Activated naive CD4-positive, alpha-beta T cell treated with anti-CD3 and anti-CD28 coated beads, Interleukin-2, amount 50 U/mL, for 24 hours (primary cell): Measurements from ENCODE around the gene OXTR.
"Not testable (repeated sequence)": the region's sequence is repeated elsewhere in the genome, so short reads cannot be mapped to it uniquely, and the experiment has no call there.

Experiments used
- H3K27ac Mint-ChIP-seq: one replicate; pipeline ENCODE4 v1.8.0; 2021; ENCODE audit warnings: mild to moderate bottlenecking, mixed read lengths
- H3K27me3 Mint-ChIP-seq: one replicate; pipeline ENCODE4 v1.8.0; 2021; ENCODE audit warnings: mixed read lengths
- H3K36me3 Mint-ChIP-seq: one replicate; pipeline ENCODE4 v1.8.0; 2021; ENCODE audit warnings: mixed read lengths
- H3K4me1 Mint-ChIP-seq: one replicate; pipeline ENCODE4 v1.8.0; 2021; ENCODE audit warnings: mixed read lengths
- H3K4me3 Mint-ChIP-seq: one replicate; pipeline ENCODE4 v1.8.0; 2021; ENCODE audit warnings: mild to moderate bottlenecking, mixed read lengths
- H3K9me3 Mint-ChIP-seq: one replicate; pipeline ENCODE4 v1.8.0; 2021; ENCODE audit warnings: mixed read lengths

Gene OXTR

DNA sequence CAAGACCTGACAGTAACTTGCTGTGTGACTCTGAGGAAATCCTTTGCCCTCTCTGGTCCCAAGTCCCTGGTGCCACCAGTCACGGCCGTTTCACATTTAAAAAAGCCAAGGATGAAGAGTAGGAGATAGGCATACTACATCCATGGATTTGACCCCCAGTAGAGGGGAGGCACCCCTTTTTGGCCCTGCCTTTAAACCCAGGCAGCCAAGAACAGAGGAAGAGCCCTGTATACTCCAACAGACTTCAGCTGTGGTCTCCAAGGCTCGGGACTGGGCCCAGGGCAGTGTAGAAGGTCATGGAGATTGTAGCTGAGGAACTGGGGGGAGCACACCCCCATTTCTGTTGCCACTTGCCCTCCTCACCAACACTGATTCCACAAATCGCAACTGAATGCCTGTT, 32.1 kb downstream of the OXTR start:
- Mint-ChIP-seq H3K27ac (no peak overlapping the region), H3K4me1 (no peaks in the 10 kb centered on the region), H3K9me3 (no peaks in the 10 kb centered on the region), H3K4me3 (no peak overlapping the region), H3K27me3 (peaks cover 4% of the 10 kb centered on the region), H3K36me3 (no peaks in the 10 kb centered on the region)

DNA sequence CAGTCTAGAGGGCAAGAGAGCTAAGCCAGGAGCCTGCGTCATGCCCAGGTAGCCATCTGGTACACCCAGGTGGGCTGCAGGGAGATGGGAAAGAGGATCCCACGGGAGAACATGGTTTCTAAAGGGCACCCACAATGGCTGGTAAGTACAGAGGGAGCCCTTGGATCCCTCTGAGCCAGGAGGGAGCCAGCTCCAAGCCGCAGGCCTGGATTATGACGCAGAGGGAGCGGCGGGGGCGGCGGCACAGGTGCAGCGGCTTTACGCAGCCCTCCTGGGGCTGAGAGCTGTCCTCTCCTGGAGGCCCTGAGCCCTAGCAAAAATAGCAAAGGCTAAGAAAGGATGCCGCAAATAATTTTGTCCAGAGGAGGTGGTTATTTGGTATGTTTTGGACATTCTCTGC, 33.0 kb downstream of the OXTR start:
- H3K4me3 Mint-ChIP-seq, result no peak overlapping the region
- no peaks in the 10 kb centered on the region for H3K36me3 Mint-ChIP-seq
- H3K9me3 Mint-ChIP-seq, result no peaks in the 10 kb centered on the region
- peaks cover 1% of the 10 kb centered on the region for H3K27me3 Mint-ChIP-seq
- no peak overlapping the region for H3K27ac Mint-ChIP-seq
- H3K4me1 Mint-ChIP-seq, result no peaks in the 10 kb centered on the region

DNA sequence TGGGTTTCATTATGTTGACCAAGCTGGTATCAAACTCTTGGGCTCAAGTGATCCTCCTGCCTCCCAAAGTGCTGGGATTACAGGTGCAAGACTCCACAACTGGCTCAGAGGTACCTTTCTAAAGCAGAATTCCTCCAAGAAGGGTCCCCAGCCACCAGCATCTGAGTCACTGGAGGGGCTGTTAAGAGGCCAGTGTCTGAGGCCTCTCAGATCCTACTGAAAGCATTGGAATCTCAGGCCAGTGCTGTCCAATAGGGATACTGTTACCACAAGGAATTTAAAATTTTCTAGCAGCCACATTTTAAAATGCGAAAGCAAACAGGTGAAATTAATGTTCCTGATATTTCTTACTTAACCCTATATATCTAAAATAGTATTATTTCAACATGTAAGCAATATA, 34.5 kb downstream of the OXTR start:
- Mint-ChIP-seq H3K27ac (no peak overlapping the region), H3K4me3 (no peak overlapping the region), H3K4me1 (no peaks in the 10 kb centered on the region), H3K27me3 (peaks cover 1% of the 10 kb centered on the region), H3K36me3 (no peaks in the 10 kb centered on the region), H3K9me3 (no peaks in the 10 kb centered on the region)

DNA sequence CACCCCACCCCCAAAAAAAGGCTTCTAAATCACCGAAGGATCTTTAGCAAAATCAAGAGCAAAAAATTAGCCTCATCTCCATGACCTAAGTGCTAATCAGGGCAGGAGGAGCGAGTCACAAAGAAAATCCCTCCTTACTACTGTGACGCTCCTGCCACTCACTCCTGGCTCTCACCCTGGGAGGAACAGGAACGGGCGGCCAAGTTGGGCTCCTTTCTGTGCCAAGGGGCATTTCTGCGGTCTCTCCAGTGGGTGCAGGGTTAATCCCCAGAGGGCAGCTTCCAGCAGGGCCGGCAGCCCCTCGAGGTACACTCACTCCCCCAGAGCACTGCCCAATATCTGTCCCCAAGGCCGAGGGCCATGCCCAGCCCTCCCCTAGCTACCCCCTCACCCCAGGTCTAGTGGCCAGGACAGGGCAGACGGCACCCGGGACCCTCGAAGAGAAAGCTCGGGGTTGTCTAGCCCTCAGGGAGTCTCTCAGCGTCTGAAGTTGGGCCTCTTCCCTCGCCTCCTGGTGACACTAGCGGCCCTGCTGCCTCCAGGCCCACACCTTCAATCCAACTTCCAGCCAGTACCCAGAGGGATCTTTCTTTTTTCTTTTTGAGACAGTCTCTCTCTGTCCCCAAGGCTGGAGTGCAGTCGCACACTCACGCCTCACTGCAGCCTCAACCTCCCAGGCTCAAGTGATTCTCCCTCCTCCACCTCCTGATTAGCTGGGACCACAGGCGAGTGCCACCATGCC, 35.1 kb downstream of the OXTR start:
- no peak overlapping the region for H3K27ac Mint-ChIP-seq
- no peaks in the 10 kb centered on the region for H3K9me3 Mint-ChIP-seq
- H3K4me1 Mint-ChIP-seq, result no peaks in the 10 kb centered on the region
- H3K4me3 Mint-ChIP-seq, result no peak overlapping the region
- peaks cover 1% of the 10 kb centered on the region for H3K27me3 Mint-ChIP-seq
- H3K36me3 Mint-ChIP-seq, result no peaks in the 10 kb centered on the region

DNA sequence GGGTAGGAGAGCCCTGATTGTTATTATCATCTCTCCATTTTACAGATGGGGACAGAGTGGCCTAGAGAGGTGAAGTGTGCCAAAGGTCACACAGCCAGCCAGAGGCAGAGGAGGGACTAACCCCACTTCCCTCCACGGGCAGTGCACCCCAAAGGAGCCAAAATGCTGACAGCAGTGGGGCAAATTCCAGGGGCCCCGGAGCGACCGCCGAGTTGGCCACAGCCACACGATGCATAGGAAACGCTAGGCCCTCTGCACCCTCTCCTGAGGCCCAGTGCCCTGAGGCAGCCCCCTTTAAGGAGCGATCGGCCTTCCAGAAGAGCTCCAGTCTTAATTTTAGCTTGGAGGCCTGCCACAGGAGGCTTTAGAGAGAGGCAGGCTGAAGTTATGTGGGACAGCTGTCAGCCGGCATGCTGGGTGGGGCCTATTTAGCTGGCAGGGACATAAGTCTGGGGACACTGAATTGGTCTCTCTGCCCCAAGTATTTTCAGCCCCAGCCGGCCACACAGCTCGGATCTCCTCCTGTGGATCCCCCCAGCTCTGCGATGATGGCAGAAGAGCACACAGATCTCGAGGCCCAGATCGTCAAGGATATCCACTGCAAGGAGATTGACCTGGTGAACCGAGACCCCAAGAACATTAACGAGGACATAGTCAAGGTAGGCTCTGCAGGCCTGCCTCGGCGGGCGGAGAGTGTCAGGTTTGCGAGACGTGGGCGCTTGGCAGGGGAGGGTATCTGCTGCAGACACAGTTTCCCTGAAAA, 35.9 kb downstream of the OXTR start, which contains the start of gene CAV3:
Gene CAV3, plus strand, starts transcription at position 471 of the 763 bp plus-strand sequence. Its CDS starts 75 bp downstream, at position 546.
- H3K4me1 Mint-ChIP-seq, result no peaks in the 10 kb centered on the region
- H3K4me3 Mint-ChIP-seq, result no peak within 1 kb of the TSS
- no peak within 1 kb of the TSS for H3K27ac Mint-ChIP-seq
- H3K27me3 Mint-ChIP-seq, result peaks cover 1% of the 10 kb centered on the region
- H3K36me3 Mint-ChIP-seq, result no peaks in the 10 kb centered on the region
- H3K9me3 Mint-ChIP-seq, result no peaks in the 10 kb centered on the region

DNA sequence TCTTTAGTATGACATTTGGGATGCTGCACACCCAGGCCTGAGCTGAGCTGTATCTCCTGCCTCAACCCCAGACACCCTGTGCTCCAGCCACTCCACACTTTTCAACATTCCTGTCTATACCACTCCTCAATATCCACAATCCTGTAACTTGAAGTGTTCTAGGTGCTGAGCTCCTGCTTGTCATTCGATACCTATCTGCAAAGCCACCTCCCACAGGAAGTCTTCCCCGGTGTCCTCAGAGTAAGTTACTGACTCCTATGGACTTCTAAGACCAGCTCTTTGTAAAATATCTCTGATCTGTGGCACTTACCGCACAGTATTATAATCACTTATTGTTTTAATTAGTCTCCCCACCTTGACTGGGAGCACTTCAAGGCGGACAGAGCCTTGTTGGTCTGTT, 37.0 kb downstream of the OXTR start:
- Mint-ChIP-seq H3K27me3 (peaks cover 1% of the 10 kb centered on the region), H3K36me3 (no peaks in the 10 kb centered on the region), H3K4me1 (no peaks in the 10 kb centered on the region), H3K4me3 (no peak overlapping the region), H3K9me3 (no peaks in the 10 kb centered on the region), H3K27ac (no peak overlapping the region)

DNA sequence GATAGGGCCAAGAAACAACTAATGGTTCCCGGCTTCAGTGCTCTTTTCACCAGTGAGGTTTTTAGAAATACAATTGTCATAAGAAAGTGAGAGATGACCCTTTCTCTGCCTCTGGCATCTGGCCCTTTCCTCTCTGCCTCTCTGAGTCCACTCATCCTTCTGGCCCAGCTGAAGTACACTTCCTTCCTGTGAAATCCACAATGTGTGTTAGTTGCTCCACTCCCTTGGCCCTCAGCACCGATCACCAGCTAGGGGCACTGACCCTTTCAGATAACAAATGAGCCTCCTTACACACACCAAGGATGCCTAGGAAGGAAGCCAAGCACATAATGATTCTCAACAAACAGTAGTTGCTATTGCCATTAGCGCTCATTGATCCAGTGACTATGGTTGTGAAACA, 38.8 kb downstream of the OXTR start:
- no peak overlapping the region for H3K27ac Mint-ChIP-seq
- no peaks in the 10 kb centered on the region for H3K4me1 Mint-ChIP-seq
- peaks cover 8% of the 10 kb centered on the region for H3K9me3 Mint-ChIP-seq
- H3K27me3 Mint-ChIP-seq, result peaks cover 1% of the 10 kb centered on the region
- no peaks in the 10 kb centered on the region for H3K36me3 Mint-ChIP-seq
- H3K4me3 Mint-ChIP-seq, result no peak overlapping the region

DNA sequence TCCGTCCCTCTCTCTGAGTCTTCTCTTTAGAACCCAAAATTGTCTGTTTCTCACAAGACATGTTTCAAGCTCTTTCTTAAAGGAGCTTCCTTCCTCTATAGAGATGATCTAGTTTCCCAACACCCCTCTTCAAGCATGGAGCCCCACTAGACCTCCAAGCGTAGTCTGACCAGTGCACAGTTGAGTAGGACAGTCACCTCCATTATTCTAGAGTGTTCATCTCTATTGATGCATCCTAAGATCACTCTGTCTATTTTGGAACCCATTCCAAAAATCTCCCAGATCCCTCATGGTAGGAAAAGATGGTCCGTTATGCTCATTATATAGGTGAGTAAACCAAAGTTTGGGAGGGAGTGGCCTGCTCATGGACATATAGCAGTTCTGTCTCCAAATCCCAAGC, 39.9 kb downstream of the OXTR start:
- H3K36me3 Mint-ChIP-seq, result no peaks in the 10 kb centered on the region
- H3K9me3 Mint-ChIP-seq, result peaks cover 8% of the 10 kb centered on the region
- H3K27ac Mint-ChIP-seq, result no peak overlapping the region
- H3K4me3 Mint-ChIP-seq, result no peak overlapping the region
- H3K4me1 Mint-ChIP-seq, result no peaks in the 10 kb centered on the region
- H3K27me3 Mint-ChIP-seq, result peaks cover 1% of the 10 kb centered on the region

DNA sequence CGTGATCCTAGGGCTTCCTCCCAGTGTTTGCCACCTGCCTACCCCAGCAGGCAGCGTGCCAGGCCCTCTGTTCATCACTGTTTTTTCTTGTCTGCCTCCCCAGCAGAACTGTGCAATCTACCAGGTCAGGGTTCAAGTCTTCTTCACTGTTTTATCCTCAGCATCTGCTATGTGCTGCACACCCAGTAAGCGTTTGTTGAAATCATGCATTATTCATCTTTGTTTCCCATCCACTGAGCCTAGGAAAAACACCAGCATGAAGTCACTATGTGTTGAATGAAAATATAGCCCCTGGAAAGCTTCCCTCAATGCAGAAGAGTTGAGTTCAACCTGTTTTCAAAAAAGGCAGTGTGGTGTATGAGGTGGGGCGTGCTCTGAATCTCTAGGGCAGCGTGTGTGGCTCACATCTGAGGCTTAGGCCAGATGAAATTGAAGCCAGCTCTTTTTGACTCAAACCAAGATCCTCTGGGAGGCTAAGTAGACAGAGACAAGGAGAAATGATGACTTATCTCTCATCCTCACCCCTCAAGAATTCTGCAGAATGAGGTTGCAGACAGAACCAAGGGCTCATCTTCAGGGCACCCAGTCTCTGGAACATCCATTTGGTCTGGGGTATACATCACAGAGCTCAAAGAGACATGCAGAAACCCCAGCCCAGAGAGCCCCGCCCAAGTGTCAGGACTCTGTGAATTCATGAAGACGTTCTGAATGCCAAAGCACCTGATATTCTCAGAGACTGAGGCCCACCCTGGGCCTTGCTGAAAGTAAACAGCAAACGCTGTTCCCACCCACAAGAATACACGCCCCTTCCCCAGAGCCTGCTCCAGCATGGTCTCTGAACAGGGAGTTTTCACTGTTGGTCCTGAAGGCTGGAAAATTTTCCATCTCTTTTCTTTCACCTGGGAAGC, 41.6 kb downstream of the OXTR start:
- Mint-ChIP-seq H3K9me3 (peaks cover 12% of the 10 kb centered on the region), H3K4me3 (no peak overlapping the region), H3K27me3 (peaks cover 1% of the 10 kb centered on the region), H3K4me1 (no peaks in the 10 kb centered on the region), H3K27ac (no peak overlapping the region), H3K36me3 (peaks cover 4% of the 10 kb centered on the region)

DNA sequence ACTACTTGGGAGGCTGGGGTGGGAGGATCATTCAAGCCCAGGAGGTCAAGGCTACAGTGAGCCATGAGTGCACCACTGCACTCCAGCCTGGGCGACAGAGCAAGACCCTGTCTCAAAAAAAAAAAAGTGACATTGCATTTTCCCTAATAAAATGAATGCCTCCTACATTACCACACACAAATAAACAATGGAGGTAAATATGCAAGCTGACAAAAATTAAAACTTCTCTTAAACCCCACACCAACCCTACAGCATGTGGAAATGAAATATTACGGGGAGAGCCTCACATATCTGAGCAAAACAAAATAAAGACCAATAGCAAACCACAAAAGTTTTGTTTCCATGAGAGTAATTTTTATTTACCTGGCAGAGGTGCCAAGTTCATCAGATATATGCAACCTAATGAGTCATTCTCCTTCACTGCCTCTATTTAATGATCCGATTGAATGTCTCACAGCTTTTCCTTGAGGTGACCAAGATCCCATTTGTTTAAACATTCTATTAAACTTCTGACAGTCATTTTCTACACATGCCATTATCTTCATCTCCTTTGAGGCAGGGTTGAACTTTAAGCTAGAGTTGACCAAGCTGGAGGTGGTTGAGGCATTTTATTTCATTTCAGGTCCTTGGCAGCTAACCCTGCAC, 45.2 kb downstream of the OXTR start:
- no peak overlapping the region for H3K4me3 Mint-ChIP-seq
- H3K36me3 Mint-ChIP-seq, result peaks cover 4% of the 10 kb centered on the region
- peaks cover 13% of the 10 kb centered on the region for H3K9me3 Mint-ChIP-seq
- no peak overlapping the region for H3K27ac Mint-ChIP-seq
- no peaks in the 10 kb centered on the region for H3K4me1 Mint-ChIP-seq
- H3K27me3 Mint-ChIP-seq, result no peaks in the 10 kb centered on the region

DNA sequence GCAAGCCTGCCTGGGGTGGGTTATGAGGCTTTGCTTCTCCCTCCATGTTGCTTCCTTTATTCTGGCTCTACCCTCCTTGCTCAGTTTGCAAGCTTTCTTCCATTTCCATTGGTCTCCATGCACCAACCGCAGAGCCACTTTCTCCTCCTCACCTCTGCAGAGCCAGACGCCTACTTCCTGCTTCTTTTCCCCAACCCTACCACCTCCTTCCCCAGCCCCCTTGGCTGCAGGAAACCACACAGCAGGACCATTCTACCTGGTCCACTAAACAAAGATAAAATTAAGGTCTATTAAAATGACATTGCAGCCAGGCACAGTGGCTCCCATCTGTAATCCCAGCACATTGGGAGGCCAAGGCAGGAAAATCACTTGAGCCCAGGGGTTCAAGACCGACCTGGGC, 45.8 kb downstream of the OXTR start:
- Mint-ChIP-seq H3K4me1 (no peaks in the 10 kb centered on the region), H3K27me3 (no peaks in the 10 kb centered on the region), H3K4me3 (no peak overlapping the region), H3K36me3 (peaks cover 4% of the 10 kb centered on the region), H3K27ac (no peak overlapping the region), H3K9me3 (peaks cover 13% of the 10 kb centered on the region)

DNA sequence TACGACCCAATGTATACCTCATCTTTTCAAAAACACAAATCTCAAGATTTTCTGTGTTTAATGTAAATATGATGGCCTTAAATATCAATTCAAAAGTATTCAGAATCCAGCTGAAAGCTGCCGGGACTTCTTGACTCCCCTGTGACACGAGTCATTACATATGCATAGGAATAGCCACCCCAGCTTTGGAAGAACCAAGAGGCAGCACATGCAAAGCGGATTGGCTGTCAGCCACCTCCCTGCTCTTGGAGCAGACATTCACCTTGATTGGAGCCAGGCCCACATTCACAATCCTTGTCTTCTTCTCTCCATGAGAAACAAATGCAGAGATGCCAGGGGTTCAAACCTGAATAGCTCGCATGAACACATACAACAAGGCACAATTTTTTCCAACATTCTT, 46.6 kb downstream of the OXTR start:
- no peaks in the 10 kb centered on the region for H3K27me3 Mint-ChIP-seq
- no peaks in the 10 kb centered on the region for H3K4me1 Mint-ChIP-seq
- peaks cover 4% of the 10 kb centered on the region for H3K36me3 Mint-ChIP-seq
- H3K9me3 Mint-ChIP-seq, result peaks cover 13% of the 10 kb centered on the region
- H3K27ac Mint-ChIP-seq, result no peak overlapping the region
- no peak overlapping the region for H3K4me3 Mint-ChIP-seq

DNA sequence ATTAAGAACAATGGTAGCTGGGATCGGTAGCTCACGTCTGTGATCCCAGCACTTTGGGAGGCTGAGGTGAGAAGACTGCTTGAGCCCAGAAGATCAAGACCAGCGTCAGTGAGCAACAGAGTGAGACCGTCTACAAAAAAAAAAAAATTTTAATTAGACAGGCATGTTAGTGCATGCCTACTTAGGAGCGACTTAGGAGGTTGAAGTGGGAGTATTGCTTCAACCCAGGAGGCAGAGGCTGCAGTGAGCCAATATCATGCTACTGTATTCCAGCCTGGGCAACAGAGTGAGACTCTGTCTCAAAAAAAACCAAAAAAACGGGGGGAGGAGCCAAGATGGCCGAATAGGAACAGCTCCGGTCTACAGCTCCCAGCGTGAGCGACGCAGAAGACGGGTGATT, 53.7 kb downstream of the OXTR start:
- not testable (repeated sequence) for H3K4me3 Mint-ChIP-seq, H3K27ac Mint-ChIP-seq, H3K4me1 Mint-ChIP-seq, H3K27me3 Mint-ChIP-seq, H3K36me3 Mint-ChIP-seq, H3K9me3 Mint-ChIP-seq

DNA sequence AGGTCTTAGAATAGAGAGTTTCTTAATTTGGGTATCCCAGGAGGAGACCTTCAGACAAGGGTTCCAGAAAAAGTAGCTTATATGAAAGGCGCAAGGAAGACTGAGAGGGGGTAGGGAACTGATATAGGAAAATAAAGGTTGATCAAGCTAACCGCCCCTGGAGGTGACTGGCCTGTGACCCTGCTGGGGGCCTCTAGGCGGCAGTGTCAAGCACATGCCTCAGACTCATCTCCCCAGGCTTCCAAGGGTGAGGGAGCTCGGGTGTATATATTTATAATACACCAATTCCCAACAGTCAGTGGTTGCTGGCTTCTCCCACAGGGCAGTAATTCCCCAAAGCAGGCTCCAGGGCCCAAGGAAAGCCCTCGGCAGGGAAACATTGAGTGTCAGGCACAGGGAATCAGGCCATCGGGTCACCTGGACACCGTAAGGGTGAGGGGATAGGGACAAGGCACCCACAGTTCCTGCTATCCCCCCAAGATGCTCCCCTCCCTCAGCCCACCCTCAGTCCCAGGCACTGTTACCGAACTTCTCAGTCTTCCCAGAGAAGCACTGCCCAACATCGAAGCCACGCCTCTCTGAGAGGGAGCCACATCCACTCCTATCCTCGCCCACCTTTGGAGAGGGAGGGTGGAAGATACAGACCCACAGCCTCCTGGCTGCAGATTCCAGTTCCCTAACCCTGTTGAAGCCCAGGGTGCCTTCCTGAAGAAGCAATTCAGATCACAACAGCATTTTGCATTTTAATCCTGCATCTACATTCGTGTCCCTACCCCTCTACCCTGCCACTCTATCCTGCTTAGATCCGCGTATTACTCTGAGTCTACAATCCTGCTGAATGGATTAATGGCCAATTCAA, 55.3 kb downstream of the OXTR start:
- no peak overlapping the region for H3K4me3 Mint-ChIP-seq
- H3K27ac Mint-ChIP-seq, result no peak overlapping the region
- no peaks in the 10 kb centered on the region for H3K9me3 Mint-ChIP-seq
- H3K4me1 Mint-ChIP-seq, result no peaks in the 10 kb centered on the region
- H3K36me3 Mint-ChIP-seq, result no peaks in the 10 kb centered on the region
- no peaks in the 10 kb centered on the region for H3K27me3 Mint-ChIP-seq

DNA sequence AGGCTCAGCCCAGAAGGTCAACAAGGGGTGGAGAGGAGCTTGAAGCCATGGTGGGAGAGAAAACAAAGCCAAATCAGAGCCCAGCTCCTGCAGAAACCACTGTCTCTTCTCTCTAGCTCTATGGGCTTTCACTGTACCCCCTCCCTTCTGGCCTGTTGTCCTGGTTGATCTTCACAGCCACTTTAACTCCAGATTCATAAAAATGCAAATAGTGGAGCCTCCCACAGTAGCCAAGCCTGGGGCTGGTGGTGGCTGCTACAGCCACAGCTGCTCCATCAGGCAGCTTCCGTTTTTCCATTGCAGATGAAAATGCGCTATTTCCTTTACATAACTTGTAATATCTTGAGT, 56.5 kb downstream of the OXTR start:
- H3K9me3 Mint-ChIP-seq, result no peaks in the 10 kb centered on the region
- no peaks in the 10 kb centered on the region for H3K36me3 Mint-ChIP-seq
- H3K4me1 Mint-ChIP-seq, result no peaks in the 10 kb centered on the region
- no peak overlapping the region for H3K27ac Mint-ChIP-seq
- no peak overlapping the region for H3K4me3 Mint-ChIP-seq
- no peaks in the 10 kb centered on the region for H3K27me3 Mint-ChIP-seq
